ENCODE data around the gene RAMAC.
"Not testable (repeated sequence)": the region's sequence is repeated elsewhere in the genome, so short reads cannot be mapped to it uniquely, and the experiment has no call there.

The RAMAC gene

DNA sequence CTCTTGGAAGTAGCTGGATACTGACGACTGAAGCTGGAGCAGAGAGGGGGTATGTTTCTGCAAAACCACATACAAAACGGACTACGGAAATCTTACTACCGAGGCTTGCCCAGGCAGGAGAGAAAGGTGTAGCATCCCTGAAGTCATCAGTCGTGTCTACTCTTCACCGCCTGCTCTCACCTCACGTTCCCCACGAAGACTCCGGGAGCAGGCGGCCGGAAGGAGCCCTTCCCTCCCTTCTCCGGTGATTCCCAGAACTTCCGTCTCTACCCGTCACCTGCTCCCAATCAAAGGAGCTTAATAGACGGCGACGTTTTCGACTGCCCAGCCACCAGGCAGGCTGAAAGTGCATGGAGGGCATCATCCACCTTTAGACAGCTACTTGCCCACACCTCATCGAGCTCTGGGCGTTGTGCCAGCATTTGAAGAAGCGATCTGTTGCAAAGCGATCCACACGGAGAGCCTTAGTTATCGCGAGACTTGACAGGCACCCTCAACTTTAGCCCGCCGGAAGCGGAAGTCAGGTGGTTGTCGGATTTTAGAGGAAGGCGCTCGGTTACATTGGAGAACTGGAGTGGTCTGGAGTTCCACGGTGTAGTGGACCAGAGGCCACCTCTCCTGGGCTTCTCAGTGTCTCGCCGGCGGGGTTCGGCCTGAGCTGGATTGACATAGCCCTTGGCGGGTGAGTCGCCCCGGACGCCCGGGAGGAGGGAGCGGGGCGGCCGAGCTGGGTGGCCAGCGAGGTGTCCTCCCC is at the start of gene RAMAC:
Gene RAMAC, plus strand, starts transcription at position 523 of the 754 bp plus-strand sequence. CDS start 2,809 bp downstream, outside the sequence.
- Histone ChIP-seq H3K27ac (peak within 1 kb of the TSS in 20 of 21 experiments; percentile 55 to 87 (median 81)), H3K4me3 (peak within 1 kb of the TSS; percentile 52 to 90 (median 71))

GRCh38 chr15:82936966-82937711 is 48.9 kb upstream of the RAMAC start:
- H3K4me3 ChIP-seq = no peak overlapping the region
- H3K27ac ChIP-seq = peak overlapping the region in 5 of 21 experiments; percentile 21 to 54 (median 38)

DNA sequence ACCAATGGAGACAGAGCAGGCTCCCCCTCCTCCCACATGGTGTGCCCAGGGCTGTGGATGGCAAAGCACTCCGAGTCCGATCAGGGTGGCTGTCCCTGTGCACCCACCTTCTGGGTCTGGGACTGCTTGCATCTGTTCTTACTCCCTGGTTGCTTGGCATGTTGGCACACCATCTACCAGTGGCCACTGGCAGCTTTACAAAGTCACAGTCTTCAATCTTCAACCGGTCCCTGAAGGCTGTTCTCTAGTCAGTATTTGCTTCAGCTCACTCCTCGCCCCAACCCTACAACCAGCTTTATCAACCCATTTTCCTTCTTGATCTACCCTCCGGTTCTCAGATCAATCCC is 48.3 kb upstream of the RAMAC start:
- H3K27ac ChIP-seq = peak overlapping the region in 5 of 21 experiments; percentile 21 to 54 (median 38)

DNA sequence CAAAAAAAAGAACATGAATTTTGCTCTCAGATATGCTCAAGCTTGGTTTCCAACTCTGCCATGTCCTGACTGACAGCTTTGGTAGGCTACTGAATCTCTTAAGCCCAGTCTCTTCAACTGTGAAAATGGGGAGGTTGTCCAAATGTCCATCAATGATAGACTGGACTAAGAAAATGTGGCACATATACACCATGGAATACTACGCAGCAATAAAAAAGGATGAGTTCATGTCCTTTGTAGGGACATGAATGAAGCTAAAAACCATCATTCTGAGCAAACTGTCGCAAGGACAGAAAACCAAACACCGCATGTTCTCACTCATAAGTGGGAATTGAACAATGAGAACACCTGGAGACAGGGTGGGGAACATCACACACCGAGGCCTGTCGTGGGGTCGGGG is 46.3 kb upstream of the RAMAC start:
- H3K4me3 ChIP-seq, H3K27ac ChIP-seq: not testable (repeated sequence)

More for the DNA sequence above, 48.3 kb upstream of the RAMAC start:
- no peak overlapping the region for H3K4me3 ChIP-seq

- Histone ChIP-seq H3K4me3 (no peak overlapping the region), H3K27ac (peak overlapping the region in 1 of 21 experiments; percentile 54)
These were observed 43.3 kb upstream of the RAMAC start for GRCh38 chr15:82942691-82943090.

DNA sequence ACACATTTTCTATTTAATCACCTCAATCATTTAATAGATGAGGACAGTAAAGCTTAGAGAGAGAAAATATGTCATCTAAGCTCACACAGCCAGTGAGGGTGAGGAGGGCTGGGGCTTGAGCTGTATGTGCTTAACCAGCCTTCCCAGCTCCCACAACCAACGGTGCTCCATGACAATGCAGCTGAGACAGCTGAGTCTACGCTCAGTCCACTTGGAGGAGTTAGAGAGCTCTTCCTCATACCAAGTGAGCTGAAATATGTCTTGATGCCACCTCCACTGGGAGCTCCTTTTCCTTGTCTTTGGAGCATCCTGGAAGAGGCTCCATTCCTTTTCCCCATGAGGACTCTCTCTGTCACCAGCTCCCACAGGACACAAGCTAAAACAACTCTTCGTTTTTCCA is 42.8 kb upstream of the RAMAC start:
- Histone ChIP-seq H3K4me3 (no peak overlapping the region), H3K27ac (peak overlapping the region in 1 of 21 experiments; percentile 54)

DNA sequence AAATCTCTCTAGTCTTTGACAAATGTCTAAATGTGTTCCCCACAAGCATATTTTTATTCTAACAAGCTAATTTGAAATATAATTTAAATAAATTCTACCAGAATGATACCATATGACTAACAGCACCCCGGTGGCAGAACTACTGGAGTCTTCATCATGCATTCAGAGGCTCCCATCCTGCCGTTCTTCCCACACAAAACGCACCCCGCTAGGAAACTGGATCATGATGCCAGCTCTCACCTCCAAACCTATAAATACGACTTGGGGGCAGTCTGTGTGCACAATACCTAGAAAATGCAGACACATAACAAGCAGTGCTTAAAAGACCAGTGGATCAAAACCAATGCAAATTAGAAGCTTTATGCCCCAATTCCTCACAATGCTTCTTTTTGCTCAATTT is 42.0 kb upstream of the RAMAC start:
- Histone ChIP-seq H3K27ac (no peak overlapping the region), H3K4me3 (no peak overlapping the region)

- H3K27ac ChIP-seq = no peak overlapping the region
- H3K4me3 ChIP-seq = no peak overlapping the region
These were observed 41.2 kb upstream of the RAMAC start for GRCh38 chr15:82944821-82945220.

DNA sequence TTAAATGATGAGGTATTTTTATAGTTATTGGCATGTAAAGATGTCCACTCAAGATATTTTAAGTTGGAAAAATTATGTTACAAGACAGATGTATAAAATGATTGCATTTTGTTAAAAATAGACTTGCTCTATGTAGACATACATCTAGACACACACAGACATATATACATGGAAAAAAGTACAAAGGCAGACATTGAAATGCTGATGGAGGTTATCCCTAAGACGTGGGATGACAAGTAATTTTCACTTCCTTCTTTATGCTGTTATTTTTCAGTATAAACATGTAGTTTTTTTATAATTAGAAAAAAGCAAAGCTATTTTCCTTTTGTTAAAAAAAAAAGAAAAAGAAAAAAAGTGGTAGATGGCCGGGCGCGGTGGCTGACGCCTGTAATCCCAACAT is 40.7 kb upstream of the RAMAC start:
- Histone ChIP-seq H3K27ac (no peak overlapping the region), H3K4me3 (no peak overlapping the region)

- H3K4me3 ChIP-seq = no peak overlapping the region
- no peak overlapping the region for H3K27ac ChIP-seq
These were observed 39.8 kb upstream of the RAMAC start for GRCh38 chr15:82946155-82946701.

DNA sequence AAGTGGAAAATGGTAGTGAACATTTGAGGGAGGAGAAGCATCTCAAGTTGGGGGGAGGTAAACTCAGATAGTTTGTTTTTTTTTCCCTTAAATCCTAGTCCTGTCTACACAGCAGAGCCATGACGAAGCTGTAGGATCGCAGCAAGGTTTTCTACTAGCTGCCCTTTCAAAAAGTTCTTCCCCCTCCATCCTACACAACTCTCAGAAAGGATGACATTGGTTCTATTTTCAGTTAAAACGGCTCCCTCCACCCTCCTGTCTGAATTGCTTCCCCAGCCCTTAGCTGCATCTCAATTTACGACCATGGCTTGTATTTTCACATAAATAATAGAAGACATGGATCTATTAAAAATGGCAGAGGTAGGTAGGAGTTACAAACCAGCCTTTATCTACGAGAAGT is 35.7 kb upstream of the RAMAC start:
- H3K27ac ChIP-seq = peak overlapping the region in 1 of 21 experiments; percentile 34

GRCh38 chr15:82950746-82951370 is 35.2 kb upstream of the RAMAC start:
- H3K27ac ChIP-seq = peak overlapping the region in 2 of 21 experiments; percentile 6 to 34
- peak overlapping the region in 1 of 7 experiments; percentile 42 for H3K4me3 ChIP-seq

More for the DNA sequence above, 35.7 kb upstream of the RAMAC start:
- H3K4me3 ChIP-seq = no peak overlapping the region

DNA sequence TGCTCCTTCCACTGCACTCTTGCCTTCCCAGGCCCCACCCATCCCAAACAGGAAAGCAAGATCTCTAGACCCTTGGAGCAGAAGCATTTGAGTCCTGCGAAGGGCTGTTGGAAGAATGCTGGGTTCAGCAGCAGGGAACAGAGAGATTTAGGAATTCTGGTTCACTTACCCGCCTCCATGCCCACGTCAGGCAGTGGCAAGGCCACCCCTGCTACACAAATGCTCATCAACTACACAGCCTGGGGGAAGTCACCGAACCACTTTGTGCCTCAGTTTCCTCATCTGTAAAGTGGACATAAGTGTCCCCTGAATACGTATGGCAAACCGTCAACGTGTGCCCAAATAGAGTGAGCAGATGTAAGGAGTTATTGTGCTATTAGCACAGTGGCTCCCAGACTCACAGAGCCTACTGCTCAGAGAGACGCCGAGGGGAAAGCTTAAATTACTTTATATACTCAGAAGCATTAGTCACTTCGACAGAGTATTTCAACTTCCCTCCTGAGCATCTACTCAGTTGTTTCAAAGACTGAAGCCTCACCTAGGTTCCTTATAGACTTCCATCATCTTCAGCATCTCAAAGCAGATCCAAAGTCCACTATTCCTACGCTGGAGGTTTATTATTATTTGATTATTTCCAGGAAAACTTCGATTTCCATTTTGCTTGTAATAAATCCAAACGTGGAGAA is 34.4 kb upstream of the RAMAC start:
- Histone ChIP-seq H3K27ac (peak overlapping the region in 17 of 21 experiments; percentile 8 to 85 (median 64)), H3K4me3 (peak overlapping the region; percentile 35 to 66 (median 50))

GRCh38 chr15:82952158-82953081 is 33.6 kb upstream of the RAMAC start, which contains the start of gene HOMER2:
HOMER2 (minus strand) TSS chr15:82952720; CDS start chr15:82952535, 185 bp downstream.
- peak within 1 kb of the TSS in 17 of 21 experiments; percentile 14 to 85 (median 64) for H3K27ac ChIP-seq
- H3K4me3 ChIP-seq = peak within 1 kb of the TSS; percentile 35 to 66 (median 50)

- Histone ChIP-seq H3K4me3 (no peak overlapping the region), H3K27ac (no peak overlapping the region)
These were observed 27.4 kb upstream of the RAMAC start for GRCh38 chr15:82958638-82959037.

DNA sequence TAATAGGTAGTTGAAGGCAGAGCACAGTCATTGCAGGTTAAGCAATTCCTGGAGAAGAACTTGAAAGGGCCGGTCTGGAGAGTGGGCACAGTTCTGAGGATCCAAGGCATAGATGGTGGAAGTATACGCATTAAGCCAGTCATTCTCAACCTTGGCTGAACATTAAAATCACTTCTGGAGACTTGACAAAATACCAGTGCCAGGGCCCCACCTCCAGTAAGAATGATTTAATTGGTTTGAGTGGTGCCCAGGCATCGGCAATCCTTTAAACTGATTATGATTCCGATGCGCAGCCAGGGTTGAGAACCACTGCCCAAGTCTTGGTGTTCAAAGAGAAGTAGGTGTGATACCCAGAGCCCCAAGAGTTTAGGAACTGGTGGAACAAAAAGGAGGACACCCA is 26.6 kb upstream of the RAMAC start:
- Histone ChIP-seq H3K27ac (peak overlapping the region in 1 of 21 experiments; percentile 16), H3K4me3 (no peak overlapping the region)

GRCh38 chr15:82960766-82961165 is 25.2 kb upstream of the RAMAC start:
- Histone ChIP-seq H3K4me3 (no peak overlapping the region), H3K27ac (no peak overlapping the region)
